ENCODE measurements around the gene CRYBB3.

GRCh38 chr22:25174156-25174887 lies 25.3 kb upstream of the CRYBB3 start:
- no peak for TF ChIP-seq POLR2AphosphoS5 (IDR thresholded peaks at IDR 0.05; ENCODE audit: low read depth, low read length)
- TF ChIP-seq, protein P1, sequence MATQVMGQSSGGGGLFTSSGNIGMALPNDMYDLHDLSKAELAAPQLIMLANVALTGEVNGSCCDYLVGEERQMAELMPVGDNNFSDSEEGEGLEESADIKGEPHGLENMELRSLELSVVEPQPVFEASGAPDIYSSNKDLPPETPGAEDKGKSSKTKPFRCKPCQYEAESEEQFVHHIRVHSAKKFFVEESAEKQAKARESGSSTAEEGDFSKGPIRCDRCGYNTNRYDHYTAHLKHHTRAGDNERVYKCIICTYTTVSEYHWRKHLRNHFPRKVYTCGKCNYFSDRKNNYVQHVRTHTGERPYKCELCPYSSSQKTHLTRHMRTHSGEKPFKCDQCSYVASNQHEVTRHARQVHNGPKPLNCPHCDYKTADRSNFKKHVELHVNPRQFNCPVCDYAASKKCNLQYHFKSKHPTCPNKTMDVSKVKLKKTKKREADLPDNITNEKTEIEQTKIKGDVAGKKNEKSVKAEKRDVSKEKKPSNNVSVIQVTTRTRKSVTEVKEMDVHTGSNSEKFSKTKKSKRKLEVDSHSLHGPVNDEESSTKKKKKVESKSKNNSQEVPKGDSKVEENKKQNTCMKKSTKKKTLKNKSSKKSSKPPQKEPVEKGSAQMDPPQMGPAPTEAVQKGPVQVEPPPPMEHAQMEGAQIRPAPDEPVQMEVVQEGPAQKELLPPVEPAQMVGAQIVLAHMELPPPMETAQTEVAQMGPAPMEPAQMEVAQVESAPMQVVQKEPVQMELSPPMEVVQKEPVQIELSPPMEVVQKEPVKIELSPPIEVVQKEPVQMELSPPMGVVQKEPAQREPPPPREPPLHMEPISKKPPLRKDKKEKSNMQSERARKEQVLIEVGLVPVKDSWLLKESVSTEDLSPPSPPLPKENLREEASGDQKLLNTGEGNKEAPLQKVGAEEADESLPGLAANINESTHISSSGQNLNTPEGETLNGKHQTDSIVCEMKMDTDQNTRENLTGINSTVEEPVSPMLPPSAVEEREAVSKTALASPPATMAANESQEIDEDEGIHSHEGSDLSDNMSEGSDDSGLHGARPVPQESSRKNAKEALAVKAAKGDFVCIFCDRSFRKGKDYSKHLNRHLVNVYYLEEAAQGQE (IDR thresholded peaks at IDR 0.05; ENCODE audit: insufficient read depth in 1 of 2, low read depth in 2 of 2, low read length in 2 of 2), result no peak
- no peak for TF ChIP-seq TAF1 (IDR thresholded peaks at IDR 0.05; ENCODE audit: borderline replicate concordance, insufficient read depth, low read length)
- TF ChIP-seq SIN3A (IDR thresholded peaks at IDR 0.05; ENCODE audit: borderline replicate concordance, insufficient read depth, low read length), result no peak
- TF ChIP-seq FOXP2 (optimal IDR thresholded peaks at IDR 0.05; ENCODE audit: borderline replicate concordance, extremely low read depth, extremely low read length, insufficient read depth), result no peak

Data from PFSK-1 (cell line).